Esophagus muscularis mucosa (tissue), 4 donors: ENCODE data around the gene SOX11. TPM values are rescaled to one million over a fixed set of nuclear protein-coding genes. Genes with fewer than 3 reads are reported as not detected.
A peak's percentile ranks its signal among the peaks of the same experiment; 100 is the strongest.

ENCODE experiments used
- DNase-seq: peaks from one replicate; pipeline ENCODE4 v3.0.0-alpha.2; 2017; ENCODE audit errors: extremely low spot score
- H3K27ac ChIP-seq, 4 donors: fragments of 200-600 bp; sonication (generic); replicated peaks in 1 of 4; 1 replicate in 3 of 4; 2 replicates in 1 of 4; pipeline ENCODE4 v1.5.1; 2016 to 2019; ENCODE audit warnings: mild to moderate bottlenecking in 1 of 4
- H3K27me3 ChIP-seq, 4 donors: fragments of 200-600 bp; sonication (generic); one replicate each; pipeline versions ENCODE4 v1.5.1 to v1.6.0; 2016 to 2019
- H3K36me3 ChIP-seq, 4 donors: fragments of 200-600 bp; sonication (generic); one replicate each; pipeline ENCODE4 v1.5.1; 2016 to 2019
- H3K4me1 ChIP-seq, 4 donors: fragments of 200-600 bp; sonication (generic); one replicate each; pipeline ENCODE4 v1.5.1; 2016 to 2019
- H3K4me3 ChIP-seq, 4 donors: fragments of 200-600 bp; sonication (generic); 1 replicate in 2 of 4; 2 replicates in 2 of 4; pipeline ENCODE4 v1.5.1; 2016 to 2019; ENCODE audit warnings: mild to moderate bottlenecking in 4 of 4, moderate library complexity in 1 of 4
- H3K9me3 ChIP-seq, 4 donors: fragments of 200-600 bp; sonication (generic); 1 replicate in 3 of 4; 2 replicates in 1 of 4; pipeline ENCODE4 v1.5.1; 2016 to 2019
- CTCF ChIP-seq, 3 experiments: fragments of 200-600 bp in 2 of 3; fragments of 450-650 bp in 1 of 3; sonication (generic) in 2 of 3; IDR thresholded peaks; one replicate each; pipeline ENCODE4 v1.5.1; 2017 to 2019; ENCODE audit warnings: antibody characterized with exemption in 3 of 3, mild to moderate bottlenecking in 2 of 3, moderate library complexity in 1 of 3
- EP300 ChIP-seq: sonication (generic); formaldehyde crosslinking; IDR thresholded peaks from one replicate; pipeline ENCODE4 v1.6.1; 2017; ENCODE audit warnings: antibody characterized with exemption
- POLR2A ChIP-seq: fragments of 450-650 bp; IDR thresholded peaks from one replicate; pipeline ENCODE4 v1.6.1; 2017; ENCODE audit warnings: antibody characterized with exemption, moderate library complexity, mild to moderate bottlenecking, low read depth
- POLR2AphosphoS5 ChIP-seq, 2 donors: sonication (generic); formaldehyde crosslinking; IDR thresholded peaks; one replicate each; pipeline ENCODE4 v1.6.1; 2017; ENCODE audit warnings: antibody characterized with exemption in 2 of 2
- WGBS: methylation state at CpG from one replicate; pipeline ENCODE4 v1.1.5; 2018; 5-methylcytosine and 5-hydroxymethylcytosine counted together
- intact Hi-C: fragments of 100-400 bp; cut with DNase I; formaldehyde crosslinking; loops from one replicate; pipeline ENCODE4 v1.15.1; 2023
- total RNA-seq, 4 donors: library from RNA; depleted of rRNA; stranded (reverse); fragments of >200 nt; gene quantifications; one replicate each; pipeline versions ENCODE4 v1.1.0 to v1.2.1, GENCODE V29; 2016

Gene SOX11
- total RNA-seq, 4 donors from 2014 or later = 0.29 to 0.97 (median 0.46) TPM

- no peaks in the 10 kb centered on the region for H3K9me3 ChIP-seq
- no peaks in the 10 kb centered on the region for H3K36me3 ChIP-seq
- H3K27ac ChIP-seq = no peak overlapping the region
- intact Hi-C loops = no loop called here
- TF ChIP-seq CTCF (IDR thresholded peaks at IDR 0.05) (no peak), POLR2AphosphoS5 (IDR thresholded peaks at IDR 0.05) (no peak), EP300 (no peak), POLR2A (no peak)
- no peak overlapping the region for H3K4me3 ChIP-seq
- no peaks in the 10 kb centered on the region for H3K4me1 ChIP-seq
- H3K27me3 ChIP-seq = peaks cover 0 to 23% (median 0%) of the 10 kb centered on the region in 4 donors
- WGBS = 84% methylated on average over 6 of the region's 6 CpGs
- DNase-seq = peak; percentile 50
These were observed 18.4 kb downstream of the SOX11 start for GRCh38 chr2:5710615-5711014.

- Histone ChIP-seq H3K27me3 (peaks cover 0 to 26% (median 0%) of the 10 kb centered on the region in 4 donors), H3K36me3 (no peaks in the 10 kb centered on the region), H3K27ac (no peak overlapping the region), H3K4me1 (no peaks in the 10 kb centered on the region), H3K4me3 (no peak overlapping the region), H3K9me3 (no peaks in the 10 kb centered on the region)
- intact Hi-C loops = no loop called here
- TF ChIP-seq POLR2A (no peak), EP300 (no peak), POLR2AphosphoS5 (IDR thresholded peaks at IDR 0.05) (no peak), CTCF (IDR thresholded peaks at IDR 0.05) (no peak)
- no peak for DNase-seq
- WGBS = 100% methylated on average over 1 of the region's 2 CpGs
These were observed 20.9 kb downstream of the SOX11 start for GRCh38 chr2:5713101-5713500.

GRCh38 chr2:5719629-5720334 is 27.6 kb downstream of the SOX11 start:
- DNase-seq = peak; percentile 50
- TF ChIP-seq CTCF (IDR thresholded peaks at IDR 0.05) (no peak), POLR2A (no peak), POLR2AphosphoS5 (IDR thresholded peaks at IDR 0.05) (no peak), EP300 (no peak)
- 68% methylated on average over 4 of the region's 4 CpGs for WGBS
- Histone ChIP-seq H3K27ac (no peak overlapping the region), H3K36me3 (no peaks in the 10 kb centered on the region), H3K4me3 (no peak overlapping the region), H3K4me1 (no peaks in the 10 kb centered on the region), H3K9me3 (no peaks in the 10 kb centered on the region), H3K27me3 (peaks cover 0 to 16% (median 0%) of the 10 kb centered on the region in 4 donors)
- intact Hi-C loops = no loop called here

- DNase-seq = peak; percentile 21
- no peak overlapping the region for H3K27ac ChIP-seq
- H3K27me3 ChIP-seq = peaks cover 0 to 16% (median 0%) of the 10 kb centered on the region in 4 donors
- H3K36me3 ChIP-seq = no peaks in the 10 kb centered on the region
- 49% methylated on average over 7 of the region's 7 CpGs for WGBS
- intact Hi-C loops = no loop called here
- no peaks in the 10 kb centered on the region for H3K9me3 ChIP-seq
- no peaks in the 10 kb centered on the region for H3K4me1 ChIP-seq
- no peak for TF ChIP-seq CTCF (IDR thresholded peaks at IDR 0.05)
- no peak for TF ChIP-seq POLR2AphosphoS5 (IDR thresholded peaks at IDR 0.05)
- TF ChIP-seq POLR2A = no peak
- TF ChIP-seq EP300 = no peak
- no peak overlapping the region for H3K4me3 ChIP-seq
These were observed 28.2 kb downstream of the SOX11 start for GRCh38 chr2:5720426-5720825.

- no peak overlapping the region for H3K27ac ChIP-seq
- TF ChIP-seq POLR2A (no peak), POLR2AphosphoS5 (IDR thresholded peaks at IDR 0.05) (no peak), EP300 (no peak), CTCF (IDR thresholded peaks at IDR 0.05) (no peak)
- DNase-seq = peak; percentile 78
- 89% methylated on average over 5 of the region's 5 CpGs for WGBS
- peaks cover 0 to 14% (median 0%) of the 10 kb centered on the region in 4 donors for H3K27me3 ChIP-seq
- peaks cover 0 to 4% (median 0%) of the 10 kb centered on the region in 4 donors for H3K4me1 ChIP-seq
- no peaks in the 10 kb centered on the region for H3K9me3 ChIP-seq
- intact Hi-C loops = no loop called here
- H3K4me3 ChIP-seq = no peak overlapping the region
- no peaks in the 10 kb centered on the region for H3K36me3 ChIP-seq
These were observed 30.1 kb downstream of the SOX11 start for GRCh38 chr2:5722236-5722635.
